Transverse colon (tissue), 4 donors: ENCODE results near the gene TM2D1. TPM values are rescaled to one million over a fixed set of nuclear protein-coding genes. Genes with fewer than 3 reads are reported as not detected.

Source experiments
- DNase-seq: peaks from one replicate; pipeline ENCODE4 v3.0.0-alpha.2; 2019
- H3K27ac ChIP-seq, 4 donors: fragments of 200-600 bp; sonication (generic); 2 replicates each; pipeline ENCODE4 v1.5.1; 2016 to 2018; ENCODE audit warnings: inconsistent platforms in 4 of 4
- H3K27me3 ChIP-seq: fragments of 200-600 bp; sonication (generic); 2 replicates; pipeline ENCODE4 v1.5.1; 2017; ENCODE audit warnings: inconsistent platforms
- H3K36me3 ChIP-seq, 4 donors: fragments of 200-600 bp; sonication (generic); 2 replicates each; pipeline ENCODE4 v1.5.1; 2017 to 2019; ENCODE audit warnings: inconsistent platforms in 4 of 4
- H3K4me1 ChIP-seq, 4 donors: fragments of 200-600 bp; sonication (generic); 2 replicates each; pipeline ENCODE4 v1.5.1; 2017 to 2020; ENCODE audit warnings: inconsistent platforms in 4 of 4
- H3K4me3 ChIP-seq, 4 donors: fragments of 200-600 bp; sonication (generic); 1 replicate in 1 of 4; 2 replicates in 3 of 4; pipeline versions ENCODE4 v1.5.1 to v1.6.1; 2017 to 2019; ENCODE audit warnings: inconsistent platforms in 4 of 4
- H3K9me3 ChIP-seq, 2 donors: fragments of 200-600 bp; sonication (generic); 2 replicates each; pipeline ENCODE4 v1.5.1; 2017 to 2019; ENCODE audit warnings: inconsistent platforms in 2 of 2
- EP300 ChIP-seq: sonication (generic); formaldehyde crosslinking; IDR thresholded peaks from one replicate; pipeline ENCODE4 v1.6.1; 2017; ENCODE audit warnings: antibody characterized with exemption, low read depth
- POLR2A ChIP-seq: fragments of 450-650 bp; IDR thresholded peaks from one replicate; pipeline ENCODE4 v1.6.1; 2016; ENCODE audit warnings: antibody characterized with exemption, mild to moderate bottlenecking, moderate library complexity
- POLR2AphosphoS5 ChIP-seq, 3 donors: sonication (generic); formaldehyde crosslinking; IDR thresholded peaks; one replicate each; pipeline ENCODE4 v1.6.1; 2016; ENCODE audit warnings: antibody characterized with exemption in 3 of 3
- WGBS, 2 donors: methylation state at CpG; one replicate each; pipeline ENCODE4 v1.1.5; 2018; ENCODE audit warnings: low coverage in 1 of 2; 5-methylcytosine and 5-hydroxymethylcytosine counted together
- in situ Hi-C, 4 donors: fragments of 200-750 bp; cut with MboI; loops; one replicate each; pipeline versions ENCODE4 v1.15.0 to v1.15.1; 2017; ENCODE audit warnings: low sequenced_read_pairs in 3 of 4, low pct_ligation_motif_present in 1 of 4, low pct_unique_long_range_greater_than_20kb in 1 of 4
- intact Hi-C: fragments of 100-400 bp; cut with DNase I; formaldehyde crosslinking; loops from one replicate; pipeline ENCODE4 v1.15.1; 2023; ENCODE audit warnings: low total_unique reads
- total RNA-seq, 4 donors: library from RNA; depleted of rRNA; stranded (reverse); fragments of >200 nt; gene quantifications; one replicate each; pipeline ENCODE4 v1.1.0, GENCODE V29; 2016
- TF ChIP-seq, protein P1 (sequence below), 5 experiments: fragments of 200-600 bp in 3 of 5; fragments of 450-650 bp in 2 of 5; sonication (generic) in 3 of 5; IDR thresholded peaks; 1 replicate in 2 of 5; 2 replicates in 3 of 5; pipeline ENCODE4 v1.5.1; 2016 to 2017; ENCODE audit warnings: antibody characterized with exemption in 5 of 5, inconsistent platforms in 3 of 5, mild to moderate bottlenecking in 2 of 5, moderate library complexity in 1 of 5

Gene TM2D1
- total RNA-seq, 4 donors from 2014 or later = 4.6 to 92.0 (median 62.6) TPM

DNA sequence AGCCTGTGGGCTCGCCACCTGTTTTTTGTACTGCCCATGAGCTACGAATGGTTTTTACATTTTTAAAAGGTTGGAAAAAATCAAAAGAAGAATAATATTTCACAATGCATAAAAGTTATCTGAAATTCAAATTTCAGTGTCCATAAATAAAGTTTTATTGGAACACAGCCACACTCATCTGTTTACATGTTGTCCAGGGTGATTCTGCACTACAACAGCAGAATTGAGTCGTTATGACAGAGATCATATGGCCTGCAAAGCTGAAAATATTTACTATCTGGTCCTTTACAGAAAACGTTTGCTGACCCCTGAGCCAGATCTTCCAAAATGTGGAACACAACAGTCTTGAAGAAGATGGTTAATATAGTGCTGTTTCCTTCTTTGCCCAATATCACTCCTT, 89.4 kb downstream of the TM2D1 start:
- no peak for DNase-seq
- intact Hi-C loops (no loop called here), in situ Hi-C loops (loop anchor here in 1 of 4 donors (25.0 kb wide), 1 partner anchor 573 kb away; no protein-coding TSS in a partner anchor)
- no peak overlapping the region for H3K27ac ChIP-seq
- no peaks in the 10 kb centered on the region for H3K9me3 ChIP-seq
- WGBS, 2 donors = 69 to 70% methylated on average over 4 of the region's 4 CpGs
- H3K36me3 ChIP-seq = no peaks in the 10 kb centered on the region
- H3K27me3 ChIP-seq = no peaks in the 10 kb centered on the region
- TF ChIP-seq EP300 (no peak), POLR2A (no peak), POLR2AphosphoS5 (IDR thresholded peaks at IDR 0.05) (no peak)
- TF ChIP-seq, protein P1, sequence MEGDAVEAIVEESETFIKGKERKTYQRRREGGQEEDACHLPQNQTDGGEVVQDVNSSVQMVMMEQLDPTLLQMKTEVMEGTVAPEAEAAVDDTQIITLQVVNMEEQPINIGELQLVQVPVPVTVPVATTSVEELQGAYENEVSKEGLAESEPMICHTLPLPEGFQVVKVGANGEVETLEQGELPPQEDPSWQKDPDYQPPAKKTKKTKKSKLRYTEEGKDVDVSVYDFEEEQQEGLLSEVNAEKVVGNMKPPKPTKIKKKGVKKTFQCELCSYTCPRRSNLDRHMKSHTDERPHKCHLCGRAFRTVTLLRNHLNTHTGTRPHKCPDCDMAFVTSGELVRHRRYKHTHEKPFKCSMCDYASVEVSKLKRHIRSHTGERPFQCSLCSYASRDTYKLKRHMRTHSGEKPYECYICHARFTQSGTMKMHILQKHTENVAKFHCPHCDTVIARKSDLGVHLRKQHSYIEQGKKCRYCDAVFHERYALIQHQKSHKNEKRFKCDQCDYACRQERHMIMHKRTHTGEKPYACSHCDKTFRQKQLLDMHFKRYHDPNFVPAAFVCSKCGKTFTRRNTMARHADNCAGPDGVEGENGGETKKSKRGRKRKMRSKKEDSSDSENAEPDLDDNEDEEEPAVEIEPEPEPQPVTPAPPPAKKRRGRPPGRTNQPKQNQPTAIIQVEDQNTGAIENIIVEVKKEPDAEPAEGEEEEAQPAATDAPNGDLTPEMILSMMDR (IDR thresholded peaks at IDR 0.05) = no peak
- H3K4me1 ChIP-seq = peaks cover 3 to 9% (median 5%) of the 10 kb centered on the region in 4 donors
- H3K4me3 ChIP-seq = no peak overlapping the region

DNA sequence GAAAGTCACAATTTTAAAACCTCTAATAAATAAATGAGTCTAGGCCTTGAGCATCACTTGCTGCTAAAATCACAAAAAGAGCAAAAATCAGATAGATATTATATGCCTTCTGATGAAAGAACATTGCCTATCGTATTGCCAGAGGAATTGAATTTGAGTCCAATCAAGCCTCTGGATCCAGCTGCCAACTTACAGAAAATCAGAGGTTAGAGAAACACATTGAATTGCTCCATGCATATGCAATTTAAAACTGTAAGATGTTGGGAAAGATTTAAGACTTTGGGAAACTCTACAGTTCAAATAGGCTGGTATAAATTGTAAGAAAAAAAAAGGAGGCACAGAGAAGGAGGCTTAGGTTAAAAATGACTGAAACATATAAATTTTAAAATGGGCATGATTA, 93.5 kb downstream of the TM2D1 start:
- no peak for DNase-seq
- H3K27ac ChIP-seq = no peak overlapping the region
- in situ Hi-C loops (loop anchor here in 1 of 4 donors (25.0 kb wide), 1 partner anchor 569 kb away; no protein-coding TSS in a partner anchor), intact Hi-C loops (no loop called here)
- H3K9me3 ChIP-seq = no peaks in the 10 kb centered on the region
- TF ChIP-seq POLR2A (no peak), EP300 (no peak), POLR2AphosphoS5 (IDR thresholded peaks at IDR 0.05) (no peak)
- TF ChIP-seq, protein P1 (IDR thresholded peaks at IDR 0.05) = no peak
- H3K27me3 ChIP-seq = no peaks in the 10 kb centered on the region
- no peaks in the 10 kb centered on the region for H3K4me1 ChIP-seq
- no peaks in the 10 kb centered on the region for H3K36me3 ChIP-seq
- WGBS, 2 donors = 88% methylated on average over 1 of the region's 1 CpG; no CpG with 5 or more reads in 1 of the 2 donors
- no peak overlapping the region for H3K4me3 ChIP-seq

Other genes starting within 250 kb of the TM2D1 start
- 100 to 1,000 TPM; 119 to 299 (median 149) TPM for gene PATJ, start 17.3 kb upstream of the TM2D1 start, total RNA-seq